ENCODE results near the gene PALLD. TPM values are rescaled to one million over a fixed set of nuclear protein-coding genes. Genes with fewer than 3 reads are reported as not detected.

The PALLD gene
- total RNA-seq, 1 donor from 2014 or later, result 8.6 TPM

GRCh38 chr4:168522829-168523489, 26.1 kb downstream of the PALLD start:
- intact Hi-C loops (cut with micrococcal nuclease), result no loop called here

- intact Hi-C loops (cut with micrococcal nuclease), result no loop called here
Measured at GRCh38 chr4:168524006-168524405, 27.2 kb downstream of the PALLD start.

GRCh38 chr4:168524897-168525296, 28.0 kb downstream of the PALLD start:
- intact Hi-C loops (cut with micrococcal nuclease), result no loop called here

GRCh38 chr4:168527560-168527959, 30.7 kb downstream of the PALLD start:
- intact Hi-C loops (cut with micrococcal nuclease), result no loop called here

- intact Hi-C loops (cut with micrococcal nuclease), result no loop called here
Measured at GRCh38 chr4:168528131-168528949, 31.5 kb downstream of the PALLD start.

- intact Hi-C loops (cut with micrococcal nuclease), result no loop called here
Measured at GRCh38 chr4:168529257-168529656, 32.4 kb downstream of the PALLD start.

GRCh38 chr4:168531305-168531704, 34.5 kb downstream of the PALLD start:
- intact Hi-C loops (cut with micrococcal nuclease), result no loop called here

GRCh38 chr4:168534535-168534934, 37.7 kb downstream of the PALLD start:
- intact Hi-C loops (cut with micrococcal nuclease), result no loop called here

GRCh38 chr4:168535689-168536088, 38.8 kb downstream of the PALLD start:
- intact Hi-C loops (cut with micrococcal nuclease), result no loop called here

- intact Hi-C loops (cut with micrococcal nuclease), result no loop called here
Measured at GRCh38 chr4:168536448-168536847, 39.6 kb downstream of the PALLD start.

GRCh38 chr4:168537086-168537485, 40.2 kb downstream of the PALLD start:
- intact Hi-C loops (cut with micrococcal nuclease), result no loop called here

- intact Hi-C loops (cut with micrococcal nuclease), result no loop called here
Measured at GRCh38 chr4:168537571-168537970, 40.7 kb downstream of the PALLD start.

GRCh38 chr4:168538632-168539031, 41.8 kb downstream of the PALLD start:
- intact Hi-C loops (cut with micrococcal nuclease), result no loop called here

- intact Hi-C loops (cut with micrococcal nuclease), result no loop called here
Measured at GRCh38 chr4:168540086-168540485, 43.2 kb downstream of the PALLD start.

- intact Hi-C loops (cut with micrococcal nuclease), result no loop called here
Measured at GRCh38 chr4:168540503-168541265, 43.8 kb downstream of the PALLD start.

GRCh38 chr4:168541266-168541953, 44.6 kb downstream of the PALLD start:
- intact Hi-C loops (cut with micrococcal nuclease), result no loop called here

GRCh38 chr4:168549143-168549542, 52.3 kb downstream of the PALLD start:
- intact Hi-C loops (cut with micrococcal nuclease), result no loop called here

GRCh38 chr4:168550064-168550766, 53.4 kb downstream of the PALLD start:
- intact Hi-C loops (cut with micrococcal nuclease), result loop anchor here (5.0 kb wide), 2 partner anchors 368 to 1528 kb away; no protein-coding TSS in a partner anchor

GRCh38 chr4:168551211-168551610, 54.4 kb downstream of the PALLD start:
- intact Hi-C loops (cut with micrococcal nuclease), result loop anchor here (5.0 kb wide), 2 partner anchors 369 to 1529 kb away; no protein-coding TSS in a partner anchor

- intact Hi-C loops (cut with micrococcal nuclease), result loop anchor here (5.0 kb wide), 2 partner anchors 370 to 1530 kb away; no protein-coding TSS in a partner anchor
Measured at GRCh38 chr4:168551945-168552695, 55.3 kb downstream of the PALLD start.

Data from T-helper 2 cell treated with Interferon-gamma antibody and Interleukin-4, amounts not matched to agents 100 ng/mL and 5 ng/mL, for 36 hours (primary cell).